ENCODE results near the gene RANBP10. TPM values are rescaled to one million over a fixed set of nuclear protein-coding genes. Genes with fewer than 3 reads are reported as not detected.

The RANBP10 gene
- total RNA-seq, 1 experiment from 2014 or later: 25.5 TPM

GRCh38 chr16:67814567-67814966 lies 8.2 kb upstream of the RANBP10 start:
- DNase-seq: no peak
- no peak overlapping the region for H3K27ac Mint-ChIP-seq (ENCODE audit: unreplicated experiment)
- H3K9me3 Mint-ChIP-seq (ENCODE audit: low read depth, unreplicated experiment): no peaks in the 10 kb centered on the region
- no peak overlapping the region for H3K4me3 Mint-ChIP-seq (ENCODE audit: low read depth, unreplicated experiment)
- H3K27me3 Mint-ChIP-seq (ENCODE audit: unreplicated experiment): peaks cover 11% of the 10 kb centered on the region
- H3K36me3 Mint-ChIP-seq (ENCODE audit: insufficient read depth, unreplicated experiment): peaks cover 5% of the 10 kb centered on the region
- intact Hi-C loops (cut with micrococcal nuclease; ENCODE audit: unreplicated experiment): loop anchor here (5.0 kb wide), 1 partner anchor 228 kb away; no protein-coding TSS in a partner anchor
- H3K4me1 Mint-ChIP-seq (ENCODE audit: low read depth, unreplicated experiment): no peaks in the 10 kb centered on the region
- no peak for TF ChIP-seq CTCF (IDR thresholded peaks at IDR 0.05; ENCODE audit: unreplicated experiment)
- BruUV-seq (replicated peaks): no TSS peak
- CTCF ChIA-PET: interaction anchor here (0.7 to 2.6 kb wide), 3 partner anchors 114 to 570 kb away, joined by 4 to 15 read pairs (median 5); partner anchors contain the start of gene ACD

- H3K36me3 Mint-ChIP-seq (ENCODE audit: insufficient read depth, unreplicated experiment): peaks cover 13% of the 10 kb centered on the region
- no peak overlapping the region for H3K4me3 Mint-ChIP-seq (ENCODE audit: low read depth, unreplicated experiment)
- no peaks in the 10 kb centered on the region for H3K9me3 Mint-ChIP-seq (ENCODE audit: low read depth, unreplicated experiment)
- no peaks in the 10 kb centered on the region for H3K4me1 Mint-ChIP-seq (ENCODE audit: low read depth, unreplicated experiment)
- CTCF ChIA-PET: interaction anchor here (0.7 kb wide), 1 partner anchor 309 kb away, joined by 3 read pairs; no protein-coding TSS in a partner anchor
- H3K27ac Mint-ChIP-seq (ENCODE audit: unreplicated experiment): no peak overlapping the region
- DNase-seq: no peak
- peaks cover 11% of the 10 kb centered on the region for H3K27me3 Mint-ChIP-seq (ENCODE audit: unreplicated experiment)
- BruUV-seq (replicated peaks): no TSS peak
- no peak for TF ChIP-seq CTCF (IDR thresholded peaks at IDR 0.05; ENCODE audit: unreplicated experiment)
- intact Hi-C loops (cut with micrococcal nuclease; ENCODE audit: unreplicated experiment): loop anchor here (5.0 kb wide), 1 partner anchor 230 kb away; no protein-coding TSS in a partner anchor
These were observed 5.5 kb upstream of the RANBP10 start for GRCh38 chr16:67811899-67812298.

DNA sequence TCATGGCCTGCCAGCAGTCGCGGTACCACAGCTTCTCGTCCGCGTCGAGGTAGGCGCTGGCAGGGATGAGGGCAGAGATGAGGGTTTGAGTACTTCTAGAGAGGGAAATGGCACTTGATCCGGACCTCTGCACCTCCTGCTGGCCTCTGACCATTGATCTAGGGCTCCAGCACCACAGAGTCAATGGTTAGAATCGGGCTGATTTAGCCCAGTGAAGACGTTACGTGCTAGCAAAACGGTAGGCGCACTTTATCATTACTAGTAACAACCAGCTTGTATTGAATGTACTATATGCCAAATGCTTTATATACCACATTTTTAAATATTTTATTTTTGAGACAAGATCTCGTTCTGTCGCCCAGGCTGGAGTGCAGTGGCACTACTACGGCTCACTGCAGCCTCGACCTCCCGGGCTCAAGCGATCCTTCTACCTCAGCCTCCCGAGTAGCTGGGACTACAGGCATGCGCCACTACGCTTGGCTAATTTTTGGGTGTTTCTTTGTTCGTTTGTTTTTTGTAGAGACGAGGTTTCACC lies 855 bp upstream of the RANBP10 start:
- no TSS peak for BruUV-seq (replicated peaks)
- H3K27me3 Mint-ChIP-seq (ENCODE audit: unreplicated experiment): no peaks in the 10 kb centered on the region
- no peak for TF ChIP-seq CTCF (IDR thresholded peaks at IDR 0.05; ENCODE audit: unreplicated experiment)
- no peaks in the 10 kb centered on the region for H3K9me3 Mint-ChIP-seq (ENCODE audit: low read depth, unreplicated experiment)
- H3K27ac Mint-ChIP-seq (ENCODE audit: unreplicated experiment): peak overlapping the region; percentile 76
- H3K36me3 Mint-ChIP-seq (ENCODE audit: insufficient read depth, unreplicated experiment): peaks cover 55% of the 10 kb centered on the region
- DNase-seq: no peak
- CTCF ChIA-PET: interaction anchor here (0.8 to 2.6 kb wide), 12 partner anchors 9 to 286 kb away, joined by 3 to 24 read pairs (median 5); partner anchors contain the start of gene GFOD2
- peaks cover 11% of the 10 kb centered on the region for H3K4me1 Mint-ChIP-seq (ENCODE audit: low read depth, unreplicated experiment)
- peak overlapping the region; percentile 96 for H3K4me3 Mint-ChIP-seq (ENCODE audit: low read depth, unreplicated experiment)
- intact Hi-C loops (cut with micrococcal nuclease; ENCODE audit: unreplicated experiment): loop anchor here (5.0 kb wide), 1 partner anchor 275 kb away; no protein-coding TSS in a partner anchor

DNA sequence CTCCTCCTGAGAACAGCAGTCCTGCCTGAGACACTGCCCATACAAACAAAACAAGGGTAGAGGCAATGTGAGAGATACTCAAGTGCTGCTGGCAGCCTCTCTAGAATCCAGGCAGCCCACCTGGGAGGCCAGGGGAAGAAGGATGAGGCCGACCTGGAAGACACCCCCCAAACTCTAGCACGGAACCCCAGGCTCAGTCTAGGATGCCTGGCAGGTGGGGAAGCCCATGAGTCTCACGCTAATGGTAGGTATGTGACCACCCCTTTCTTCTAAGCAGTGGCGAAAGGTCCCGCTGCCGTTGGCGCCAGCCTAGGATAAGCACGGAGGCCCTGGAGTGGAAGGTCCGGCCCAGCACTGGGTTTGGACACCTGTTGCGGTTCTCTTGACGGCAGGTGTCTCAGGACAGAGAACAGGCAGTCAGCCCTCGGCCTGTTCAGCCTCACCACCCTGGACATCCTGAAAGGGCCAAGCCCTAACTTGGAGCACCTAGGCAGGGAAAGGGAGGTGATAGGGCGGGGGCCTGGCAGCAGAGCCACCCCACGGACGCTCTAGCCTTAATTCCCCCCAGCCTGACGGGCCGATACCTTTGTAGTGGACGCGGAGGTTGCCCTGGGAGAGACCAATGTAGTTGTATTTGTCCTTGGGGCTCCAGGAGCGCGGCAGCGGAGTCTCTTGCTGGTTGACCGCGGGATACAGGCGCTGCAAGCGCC lies 487 bp downstream of the RANBP10 start:
- Mint-ChIP-seq H3K36me3 (ENCODE audit: insufficient read depth, unreplicated experiment) (peaks cover 63% of the 10 kb centered on the region), H3K4me3 (ENCODE audit: low read depth, unreplicated experiment) (peak overlapping the region; percentile 96), H3K27ac (ENCODE audit: unreplicated experiment) (peak overlapping the region; percentile 76), H3K27me3 (ENCODE audit: unreplicated experiment) (no peaks in the 10 kb centered on the region), H3K9me3 (ENCODE audit: low read depth, unreplicated experiment) (no peaks in the 10 kb centered on the region), H3K4me1 (ENCODE audit: low read depth, unreplicated experiment) (peaks cover 11% of the 10 kb centered on the region)
- CTCF ChIA-PET: interaction anchor here (0.6 to 2.6 kb wide), 15 partner anchors 10 to 914 kb away, joined by 3 to 24 read pairs (median 5); partner anchors contain the start of gene GFOD2
- no TSS peak for BruUV-seq (replicated peaks)
- DNase-seq: peak; percentile 13
- TF ChIP-seq CTCF (IDR thresholded peaks at IDR 0.05; ENCODE audit: unreplicated experiment): no peak
- intact Hi-C loops (cut with micrococcal nuclease; ENCODE audit: unreplicated experiment): loop anchor here (5.0 kb wide), 1 partner anchor 276 kb away; no protein-coding TSS in a partner anchor

Measured in Calu3 (cell line).